ENCODE results near the gene TRH. TPM values are rescaled to one million over a fixed set of nuclear protein-coding genes. Genes with fewer than 3 reads are reported as not detected.

TRH gene
- total RNA-seq, 1 experiment from 2014 or later = not detected

GRCh38 chr3:129984125-129984524, 9.6 kb downstream of the TRH start:
- POLR2A ChIA-PET (ENCODE audit: low non-redundant PET) = no interaction called here
- Histone ChIP-seq H3K27me3 (replicated peaks; ENCODE audit: insufficient read depth, low read depth, low read length, poor library complexity) (peaks cover 26% of the 10 kb centered on the region), H3K9me3 (ENCODE audit: low read depth, low read length, poor library complexity, severe bottlenecking) (no peaks in the 10 kb centered on the region), H3K4me1 (ENCODE audit: insufficient read depth, low read length, poor library complexity, severe bottlenecking) (no peaks in the 10 kb centered on the region), H3K36me3 (ENCODE audit: insufficient read depth, low read length, poor library complexity, severe bottlenecking) (no peaks in the 10 kb centered on the region), H3K27ac (ENCODE audit: low read depth, low read length, poor library complexity, severe bottlenecking) (no peak overlapping the region), H3K4me3 (ENCODE audit: low read depth, low read length, poor library complexity, severe bottlenecking) (no peak overlapping the region)
- intact Hi-C loops (cut with micrococcal nuclease; ENCODE audit: unreplicated experiment) = no loop called here
- BruUV-seq (replicated peaks) = no TSS peak
- no peak for DNase-seq (ENCODE audit: low spot score)
- no peak for TF ChIP-seq EZH2 (IDR thresholded peaks at IDR 0.05; ENCODE audit: borderline replicate concordance, low read depth, low read length, poor library complexity, severe bottlenecking)
- TF ChIP-seq CTCF (conservative IDR thresholded peaks at IDR 0.05; ENCODE audit: low read depth, low read length) = no peak
- CTCF ChIA-PET = no interaction called here

- no peak overlapping the region for H3K4me3 ChIP-seq (ENCODE audit: low read depth, low read length, poor library complexity, severe bottlenecking)
- peaks cover 16% of the 10 kb centered on the region for H3K27me3 ChIP-seq (replicated peaks; ENCODE audit: insufficient read depth, low read depth, low read length, poor library complexity)
- H3K36me3 ChIP-seq (ENCODE audit: insufficient read depth, low read length, poor library complexity, severe bottlenecking) = no peaks in the 10 kb centered on the region
- TF ChIP-seq EZH2 (IDR thresholded peaks at IDR 0.05; ENCODE audit: borderline replicate concordance, low read depth, low read length, poor library complexity, severe bottlenecking) (no peak), CTCF (conservative IDR thresholded peaks at IDR 0.05; ENCODE audit: low read depth, low read length) (no peak)
- POLR2A ChIA-PET (ENCODE audit: low non-redundant PET) = no interaction called here
- H3K27ac ChIP-seq (ENCODE audit: low read depth, low read length, poor library complexity, severe bottlenecking) = no peak overlapping the region
- no peak for DNase-seq (ENCODE audit: low spot score)
- no TSS peak for BruUV-seq (replicated peaks)
- intact Hi-C loops (cut with micrococcal nuclease; ENCODE audit: unreplicated experiment) = no loop called here
- CTCF ChIA-PET = no interaction called here
- no peaks in the 10 kb centered on the region for H3K9me3 ChIP-seq (ENCODE audit: low read depth, low read length, poor library complexity, severe bottlenecking)
- H3K4me1 ChIP-seq (ENCODE audit: insufficient read depth, low read length, poor library complexity, severe bottlenecking) = no peaks in the 10 kb centered on the region
These were observed 10.6 kb downstream of the TRH start for GRCh38 chr3:129985113-129985512.

GRCh38 chr3:129988429-129988828, 13.9 kb downstream of the TRH start:
- BruUV-seq (replicated peaks) = no TSS peak
- H3K4me1 ChIP-seq (ENCODE audit: insufficient read depth, low read length, poor library complexity, severe bottlenecking) = no peaks in the 10 kb centered on the region
- ChIA-PET CTCF (no interaction called here), POLR2A (ENCODE audit: low non-redundant PET) (no interaction called here)
- intact Hi-C loops (cut with micrococcal nuclease; ENCODE audit: unreplicated experiment) = no loop called here
- DNase-seq (ENCODE audit: low spot score) = no peak
- H3K27ac ChIP-seq (ENCODE audit: low read depth, low read length, poor library complexity, severe bottlenecking) = no peak overlapping the region
- no peak for TF ChIP-seq EZH2 (IDR thresholded peaks at IDR 0.05; ENCODE audit: borderline replicate concordance, low read depth, low read length, poor library complexity, severe bottlenecking)
- H3K27me3 ChIP-seq (replicated peaks; ENCODE audit: insufficient read depth, low read depth, low read length, poor library complexity) = peaks cover under 1% of the 10 kb centered on the region
- no peaks in the 10 kb centered on the region for H3K9me3 ChIP-seq (ENCODE audit: low read depth, low read length, poor library complexity, severe bottlenecking)
- H3K36me3 ChIP-seq (ENCODE audit: insufficient read depth, low read length, poor library complexity, severe bottlenecking) = no peaks in the 10 kb centered on the region
- no peak overlapping the region for H3K4me3 ChIP-seq (ENCODE audit: low read depth, low read length, poor library complexity, severe bottlenecking)

- TF ChIP-seq EZH2 (IDR thresholded peaks at IDR 0.05; ENCODE audit: borderline replicate concordance, low read depth, low read length, poor library complexity, severe bottlenecking) (no peak), CTCF (conservative IDR thresholded peaks at IDR 0.05; ENCODE audit: low read depth, low read length) (no peak)
- Histone ChIP-seq H3K27me3 (replicated peaks; ENCODE audit: insufficient read depth, low read depth, low read length, poor library complexity) (peaks cover 3% of the 10 kb centered on the region), H3K27ac (ENCODE audit: low read depth, low read length, poor library complexity, severe bottlenecking) (no peak overlapping the region), H3K4me1 (ENCODE audit: insufficient read depth, low read length, poor library complexity, severe bottlenecking) (no peaks in the 10 kb centered on the region), H3K9me3 (ENCODE audit: low read depth, low read length, poor library complexity, severe bottlenecking) (no peaks in the 10 kb centered on the region), H3K4me3 (ENCODE audit: low read depth, low read length, poor library complexity, severe bottlenecking) (no peak overlapping the region), H3K36me3 (ENCODE audit: insufficient read depth, low read length, poor library complexity, severe bottlenecking) (no peaks in the 10 kb centered on the region)
- no TSS peak for BruUV-seq (replicated peaks)
- ChIA-PET POLR2A (ENCODE audit: low non-redundant PET) (no interaction called here), CTCF (no interaction called here)
- DNase-seq (ENCODE audit: low spot score) = no peak
- intact Hi-C loops (cut with micrococcal nuclease; ENCODE audit: unreplicated experiment) = no loop called here
These were observed 14.9 kb downstream of the TRH start for GRCh38 chr3:129989414-129989813.

Data from A673 (cell line).